ENCODE measurements around the gene PDZRN3.

- no peak for TF ChIP-seq CTCF (IDR thresholded peaks at IDR 0.05)
- no peak for TF ChIP-seq POLR2A (IDR thresholded peaks at IDR 0.05)
Observed at GRCh38 chr3:73602170-73602569, 22.6 kb downstream of the PDZRN3 start.
